Adrenal gland (tissue), 12 donors: Measurements from ENCODE around the gene PRKACB. TPM values are rescaled to one million over a fixed set of nuclear protein-coding genes. Genes with fewer than 3 reads are reported as not detected.

Experiments
- DNase-seq, 7 donors: peaks; one replicate each; pipeline ENCODE4 v3.0.0-alpha.2; 2019 to 2020
- H3K27ac ChIP-seq, 5 donors: fragments of 200-600 bp; sonication (generic) in 4 of 5; 1 replicate in 3 of 5; 2 replicates in 2 of 5; pipeline versions ENCODE4 v1.5.1 to v1.8.0; 2016 to 2020; ENCODE audit warnings: mild to moderate bottlenecking in 1 of 5
- H3K27me3 ChIP-seq: fragments of 200-600 bp; 2 replicates; pipeline ENCODE4 v1.8.0; 2021
- H3K36me3 ChIP-seq, 2 donors: fragments of 200-600 bp; replicated peaks in 1 of 2; 1 replicate in 1 of 2; 2 replicates in 1 of 2; pipeline versions ENCODE4 v1.5.1 to v1.8.0; 2018 to 2022
- H3K4me1 ChIP-seq, 2 donors: fragments of 200-600 bp; replicated peaks in 1 of 2; 1 replicate in 1 of 2; 2 replicates in 1 of 2; pipeline versions ENCODE4 v1.5.1 to v1.8.0; 2018 to 2021
- H3K4me3 ChIP-seq, 4 donors: fragments of 200-600 bp; sonication (generic) in 3 of 4; one replicate each; pipeline ENCODE4 v1.5.1; 2016 to 2018
- H3K9me3 ChIP-seq, 3 donors: fragments of 200-600 bp; sonication (generic) in 1 of 3; replicated peaks in 1 of 3; 1 replicate in 2 of 3; 2 replicates in 1 of 3; pipeline versions ENCODE4 v1.5.1 to v1.8.0; 2016 to 2021
- CTCF ChIP-seq, 6 experiments: fragments of 450-650 bp in 4 of 6; fragments of 200-600 bp in 2 of 6; sonication (generic) in 1 of 6; IDR thresholded peaks; 1 replicate in 5 of 6; 2 replicates in 1 of 6; pipeline versions ENCODE4 v1.5.1 to v1.8.0; 2016 to 2021; ENCODE audit warnings: antibody characterized with exemption in 6 of 6, mild to moderate bottlenecking in 2 of 6, moderate library complexity in 1 of 6
- POLR2A ChIP-seq, 2 donors: fragments of 450-650 bp; IDR thresholded peaks; one replicate each; pipeline ENCODE4 v1.6.1; 2017; ENCODE audit warnings: antibody characterized with exemption in 2 of 2, mild to moderate bottlenecking in 2 of 2, moderate library complexity in 1 of 2
- WGBS, 4 donors: extraction: QIAGEN DNeasy Blood & Tissue Kit in 2 of 4; methylation state at CpG; one replicate each; pipeline versions ENCODE4 v1.1.5 to v1.1.7; 2013 to 2017; 5-methylcytosine and 5-hydroxymethylcytosine counted together
- intact Hi-C, 2 donors: fragments of 100-400 bp; cut with DNase I; formaldehyde crosslinking; loops; one replicate each; pipeline versions ENCODE4 v1.14.1 to v1.15.0; 2022 to 2023
- polyA plus RNA-seq, 3 donors: library from polyadenylated mRNA; stranded (reverse); fragments of 200-250 nt in 2 of 3; fragments of 350-450 nt in 1 of 3; fragmentation: Illumina TruSeq in 1 of 3; extraction: RNeasy Lipid Tissue Mini Kit (QIAGEN cat#74804) in 1 of 3; gene quantifications; one replicate each; pipeline ENCODE4 v1.2.3, GENCODE V29; 2013 to 2014
- total RNA-seq, 9 donors: library from RNA; depleted of rRNA in 4 of 9; stranded (reverse); fragments of >200 nt in 4 of 9; fragments of 120-200 nt in 1 of 9; fragmentation: NEBNext Ultra II Directional in 1 of 9; extraction: Animal tissue kit (Norgen Biotek cat#: 25700) in 1 of 9; gene quantifications; one replicate each; pipeline versions ENCODE4 v1.1.0 to v1.2.4, GENCODE V29; 2013 to 2023
- donor health status: healthy with polysubstance abuse.
- donor health status: Bipolar disorder and iron deficiency.
- donor health status: DM: yes; HTN: yes; CAD: no.
- donor health status: DM: no; HTN: no; CAD: no.
- donor health status: DM: no; HTN: no; CAD: no.
- donor health status: DM: yes; HTN: yes; CAD: no.

Gene PRKACB
- total and polyA plus RNA-seq, 12 donors, result 7.7 to 79.8 (median 25.5) TPM

GRCh38 chr1:84272401-84272800 is 128.3 kb downstream of the PRKACB start:
- Histone ChIP-seq H3K36me3 (no peaks in the 10 kb centered on the region), H3K9me3 (no peaks in the 10 kb centered on the region), H3K27me3 (no peaks in the 10 kb centered on the region), H3K4me1 (no peaks in the 10 kb centered on the region), H3K4me3 (no peak overlapping the region), H3K27ac (no peak overlapping the region)
- 81 to 92% (median 89%) methylated on average over 1 of the region's 1 CpG for WGBS, 4 donors
- no peak for DNase-seq
- intact Hi-C loops, result no loop called here
- TF ChIP-seq POLR2A (IDR thresholded peaks at IDR 0.05) (no peak), CTCF (IDR thresholded peaks at IDR 0.05) (no peak)

- 93 to 100% (median 98%) methylated on average over 1 of the region's 1 CpG for WGBS, 4 donors
- H3K4me1 ChIP-seq, result peaks cover 0 to 4% of the 10 kb centered on the region in 2 donors
- H3K9me3 ChIP-seq, result no peaks in the 10 kb centered on the region
- TF ChIP-seq CTCF (IDR thresholded peaks at IDR 0.05) (no peak), POLR2A (IDR thresholded peaks at IDR 0.05) (no peak)
- H3K4me3 ChIP-seq, result no peak overlapping the region
- no peaks in the 10 kb centered on the region for H3K27me3 ChIP-seq
- H3K36me3 ChIP-seq, result no peaks in the 10 kb centered on the region
- no peak overlapping the region for H3K27ac ChIP-seq
- DNase-seq, result no peak
- intact Hi-C loops, result no loop called here
Observed at GRCh38 chr1:84277343-84278059, 133.4 kb downstream of the PRKACB start.

- Histone ChIP-seq H3K27ac (no peak overlapping the region), H3K4me3 (no peak overlapping the region), H3K9me3 (no peaks in the 10 kb centered on the region), H3K27me3 (no peaks in the 10 kb centered on the region), H3K4me1 (peaks cover 0 to 4% of the 10 kb centered on the region in 2 donors), H3K36me3 (no peaks in the 10 kb centered on the region)
- peak in 2 of 7 donors; percentile 5 to 15 for DNase-seq
- 46 to 64% (median 51%) methylated on average over 6 to 7 of the region's 7 CpGs for WGBS, 4 donors
- TF ChIP-seq CTCF (IDR thresholded peaks at IDR 0.05) (no peak), POLR2A (IDR thresholded peaks at IDR 0.05) (no peak)
- intact Hi-C loops, result no loop called here
Observed at GRCh38 chr1:84278905-84279304, 134.8 kb downstream of the PRKACB start.

GRCh38 chr1:84280912-84281311 is 136.8 kb downstream of the PRKACB start:
- H3K27ac ChIP-seq, result no peak overlapping the region
- no peaks in the 10 kb centered on the region for H3K27me3 ChIP-seq
- no peaks in the 10 kb centered on the region for H3K9me3 ChIP-seq
- intact Hi-C loops, result no loop called here
- H3K4me1 ChIP-seq, result peaks cover 0 to 4% of the 10 kb centered on the region in 2 donors
- no peak for DNase-seq
- no peak for TF ChIP-seq POLR2A (IDR thresholded peaks at IDR 0.05)
- no peak for TF ChIP-seq CTCF (IDR thresholded peaks at IDR 0.05)
- H3K4me3 ChIP-seq, result no peak overlapping the region
- no peaks in the 10 kb centered on the region for H3K36me3 ChIP-seq
